Breast epithelium (tissue), 4 donors: Measurements from ENCODE around the gene DNAJC6. TPM values are rescaled to one million over a fixed set of nuclear protein-coding genes. Genes with fewer than 3 reads are reported as not detected.

Experiments
- DNase-seq, 2 donors: peaks; one replicate each; pipeline ENCODE4 v3.0.0-alpha.2; 2019; ENCODE audit warnings: low spot score in 2 of 2
- H3K27ac ChIP-seq, 2 donors: fragments of 200-600 bp; sonication (generic) in 1 of 2; one replicate each; pipeline ENCODE4 v1.5.1; 2016 to 2019; ENCODE audit warnings: mild to moderate bottlenecking in 1 of 2
- H3K27me3 ChIP-seq, 2 donors: fragments of 200-600 bp; sonication (generic) in 1 of 2; one replicate each; pipeline versions ENCODE4 v1.5.1 to v1.6.0; 2017 to 2019; ENCODE audit warnings: control low read depth in 1 of 2, mild to moderate bottlenecking in 1 of 2
- H3K36me3 ChIP-seq: fragments of 200-600 bp; one replicate; pipeline ENCODE4 v1.5.1; 2019
- H3K4me1 ChIP-seq, 2 donors: fragments of 200-600 bp; sonication (generic); one replicate each; pipeline ENCODE4 v1.5.1; 2016 to 2019; ENCODE audit warnings: control low read depth in 1 of 2
- H3K4me3 ChIP-seq, 3 donors: fragments of 200-600 bp; sonication (generic); 1 replicate in 2 of 3; 2 replicates in 1 of 3; pipeline ENCODE4 v1.5.1; 2016 to 2019; ENCODE audit warnings: mild to moderate bottlenecking in 3 of 3, moderate library complexity in 2 of 3
- H3K9me3 ChIP-seq, 2 donors: fragments of 200-600 bp; sonication (generic) in 1 of 2; one replicate each; pipeline ENCODE4 v1.5.1; 2016 to 2019; ENCODE audit warnings: control low read depth in 1 of 2
- CTCF ChIP-seq, 3 donors: fragments of 450-650 bp; IDR thresholded peaks; one replicate each; pipeline ENCODE4 v1.5.1; 2016 to 2017; ENCODE audit warnings: antibody characterized with exemption in 3 of 3, mild to moderate bottlenecking in 3 of 3, moderate library complexity in 3 of 3
- POLR2A ChIP-seq: fragments of 450-650 bp; IDR thresholded peaks from one replicate; pipeline ENCODE4 v1.6.1; 2016; ENCODE audit warnings: antibody characterized with exemption, mild to moderate bottlenecking, moderate library complexity
- POLR2AphosphoS5 ChIP-seq, 3 donors: sonication (generic); formaldehyde crosslinking; IDR thresholded peaks; one replicate each; pipeline ENCODE4 v1.6.1; 2017; ENCODE audit warnings: antibody characterized with exemption in 3 of 3
- intact Hi-C: fragments of 100-400 bp; cut with DNase I; formaldehyde crosslinking; loops from one replicate; pipeline ENCODE4 v1.15.1; 2023; ENCODE audit warnings: low total_unique reads
- total RNA-seq, 3 donors: library from RNA; depleted of rRNA; stranded (reverse); fragments of >200 nt; gene quantifications; one replicate each; pipeline ENCODE4 v1.1.0, GENCODE V29; 2016

Gene DNAJC6
- total RNA-seq, 3 donors from 2014 or later, result 0.96 to 6.2 (median 4.2) TPM

- Histone ChIP-seq H3K36me3 (no peaks in the 10 kb centered on the region), H3K27me3 (no peaks in the 10 kb centered on the region), H3K4me3 (no peak overlapping the region), H3K4me1 (no peaks in the 10 kb centered on the region), H3K9me3 (no peaks in the 10 kb centered on the region), H3K27ac (no peak overlapping the region)
- intact Hi-C loops, result loop anchor here (5.0 kb wide), 1 partner anchor 1257 kb away; no protein-coding TSS in a partner anchor
- no peak for DNase-seq
- TF ChIP-seq CTCF (IDR thresholded peaks at IDR 0.05), result no peak
- no peak for TF ChIP-seq POLR2AphosphoS5 (IDR thresholded peaks at IDR 0.05)
- no peak for TF ChIP-seq POLR2A
Measured at GRCh38 chr1:65409816-65410326, 100.5 kb downstream of the DNAJC6 start.

GRCh38 chr1:65412256-65412983 lies 103.1 kb downstream of the DNAJC6 start:
- H3K4me3 ChIP-seq, result no peak overlapping the region
- no peaks in the 10 kb centered on the region for H3K27me3 ChIP-seq
- no peak for DNase-seq
- no peak for TF ChIP-seq CTCF (IDR thresholded peaks at IDR 0.05)
- TF ChIP-seq POLR2AphosphoS5 (IDR thresholded peaks at IDR 0.05), result no peak
- TF ChIP-seq POLR2A, result no peak
- no peaks in the 10 kb centered on the region for H3K4me1 ChIP-seq
- H3K36me3 ChIP-seq, result no peaks in the 10 kb centered on the region
- no peak overlapping the region for H3K27ac ChIP-seq
- intact Hi-C loops, result no loop called here
- H3K9me3 ChIP-seq, result no peaks in the 10 kb centered on the region

GRCh38 chr1:65412984-65413375 lies 103.6 kb downstream of the DNAJC6 start:
- H3K36me3 ChIP-seq, result no peaks in the 10 kb centered on the region
- intact Hi-C loops, result no loop called here
- no peaks in the 10 kb centered on the region for H3K9me3 ChIP-seq
- H3K4me1 ChIP-seq, result no peaks in the 10 kb centered on the region
- DNase-seq, result no peak
- TF ChIP-seq CTCF (IDR thresholded peaks at IDR 0.05), result no peak
- no peak for TF ChIP-seq POLR2AphosphoS5 (IDR thresholded peaks at IDR 0.05)
- TF ChIP-seq POLR2A, result no peak
- H3K27me3 ChIP-seq, result no peaks in the 10 kb centered on the region
- no peak overlapping the region for H3K27ac ChIP-seq
- H3K4me3 ChIP-seq, result no peak overlapping the region

GRCh38 chr1:65414538-65414937 lies 105.2 kb downstream of the DNAJC6 start:
- DNase-seq, result no peak
- no peaks in the 10 kb centered on the region for H3K9me3 ChIP-seq
- H3K36me3 ChIP-seq, result no peaks in the 10 kb centered on the region
- intact Hi-C loops, result no loop called here
- no peaks in the 10 kb centered on the region for H3K27me3 ChIP-seq
- no peak overlapping the region for H3K27ac ChIP-seq
- H3K4me3 ChIP-seq, result no peak overlapping the region
- TF ChIP-seq POLR2AphosphoS5 (IDR thresholded peaks at IDR 0.05), result no peak
- no peak for TF ChIP-seq CTCF (IDR thresholded peaks at IDR 0.05)
- no peak for TF ChIP-seq POLR2A
- H3K4me1 ChIP-seq, result no peaks in the 10 kb centered on the region

GRCh38 chr1:65416767-65417166 lies 107.4 kb downstream of the DNAJC6 start:
- no peak for DNase-seq
- Histone ChIP-seq H3K36me3 (no peaks in the 10 kb centered on the region), H3K27me3 (no peaks in the 10 kb centered on the region), H3K4me3 (no peak overlapping the region), H3K9me3 (no peaks in the 10 kb centered on the region), H3K4me1 (peaks cover 0 to 3% of the 10 kb centered on the region in 2 donors), H3K27ac (no peak overlapping the region)
- intact Hi-C loops, result no loop called here
- TF ChIP-seq POLR2A (no peak), POLR2AphosphoS5 (IDR thresholded peaks at IDR 0.05) (no peak), CTCF (IDR thresholded peaks at IDR 0.05) (no peak)
